ENCODE measurements around the gene SP3. TPM values are rescaled to one million over a fixed set of nuclear protein-coding genes. Genes with fewer than 3 reads are reported as not detected.

Gene SP3
- total and polyA plus RNA-seq, 8 donors: 69.0 to 143 (median 122) TPM

- DNase-seq (peak in 3 of 4 donors; percentile 87 to 93 (median 92)), ATAC-seq (peak; percentile 97)
- Histone ChIP-seq H3K4me3 (no peak overlapping the region), H3K27ac (peak overlapping the region; percentile 27 to 84), H3K36me3 (no peaks in the 10 kb centered on the region), H3K27me3 (no peaks in the 10 kb centered on the region), H3K4me1 (peaks cover 6 to 35% of the 10 kb centered on the region in 2 donors), H3K9me3 (no peaks in the 10 kb centered on the region)
- no peak for TF ChIP-seq CTCF (IDR thresholded peaks at IDR 0.05)
- intact Hi-C loops (cut with DNase I): no loop called here
Measured at GRCh38 chr2:173997269-173997668, 32.1 kb upstream of the SP3 start.

- Histone ChIP-seq H3K4me1 (peaks cover 6 to 37% of the 10 kb centered on the region in 2 donors), H3K4me3 (no peak overlapping the region), H3K27ac (peak overlapping the region in 1 of 2 donors; percentile 84), H3K27me3 (no peaks in the 10 kb centered on the region), H3K36me3 (no peaks in the 10 kb centered on the region), H3K9me3 (no peaks in the 10 kb centered on the region)
- no peak for DNase-seq
- ATAC-seq: no peak
- no peak for TF ChIP-seq CTCF (IDR thresholded peaks at IDR 0.05)
- intact Hi-C loops (cut with DNase I): no loop called here
Measured at GRCh38 chr2:173996766-173997165, 31.6 kb upstream of the SP3 start.

- H3K9me3 ChIP-seq: no peaks in the 10 kb centered on the region
- DNase-seq (no peak), ATAC-seq (no peak)
- no peaks in the 10 kb centered on the region for H3K27me3 ChIP-seq
- no peak overlapping the region for H3K4me3 ChIP-seq
- H3K27ac ChIP-seq: no peak overlapping the region
- no peaks in the 10 kb centered on the region for H3K36me3 ChIP-seq
- peaks cover 6 to 33% of the 10 kb centered on the region in 2 donors for H3K4me1 ChIP-seq
- no peak for TF ChIP-seq CTCF (IDR thresholded peaks at IDR 0.05)
- intact Hi-C loops (cut with DNase I): no loop called here
Measured at GRCh38 chr2:173993459-173993858, 28.3 kb upstream of the SP3 start.

- ATAC-seq (no peak), DNase-seq (no peak)
- Histone ChIP-seq H3K27me3 (no peaks in the 10 kb centered on the region), H3K27ac (no peak overlapping the region), H3K9me3 (no peaks in the 10 kb centered on the region), H3K36me3 (no peaks in the 10 kb centered on the region), H3K4me1 (peaks cover 0 to 19% of the 10 kb centered on the region in 2 donors), H3K4me3 (no peak overlapping the region)
- no peak for TF ChIP-seq CTCF (IDR thresholded peaks at IDR 0.05)
- intact Hi-C loops (cut with DNase I): no loop called here
Measured at GRCh38 chr2:173991856-173992588, 26.8 kb upstream of the SP3 start.

GRCh38 chr2:173990970-173991819, 26.0 kb upstream of the SP3 start:
- H3K27me3 ChIP-seq: no peaks in the 10 kb centered on the region
- ATAC-seq (peak; percentile 75), DNase-seq (peak in 2 of 4 donors; percentile 90 to 93)
- H3K9me3 ChIP-seq: no peaks in the 10 kb centered on the region
- H3K36me3 ChIP-seq: no peaks in the 10 kb centered on the region
- H3K4me3 ChIP-seq: no peak overlapping the region
- H3K27ac ChIP-seq: peak overlapping the region in 1 of 2 donors; percentile 1
- TF ChIP-seq CTCF (IDR thresholded peaks at IDR 0.05): no peak
- H3K4me1 ChIP-seq: peaks cover 0 to 20% of the 10 kb centered on the region in 2 donors
- intact Hi-C loops (cut with DNase I): no loop called here

Measured in left lung (tissue), 10 donors.